GM19099 (cell line): Measurements from ENCODE around the gene KCNJ5.

Source experiments
- POLR2A ChIP-seq: IDR thresholded peaks from 3 replicates; pipeline ENCODE4 v1.6.1; 2011; ENCODE audit warnings: low read depth; ENCODE audit not compliant: insufficient read length; ENCODE audit errors: extremely low read depth

KCNJ5 gene

DNA sequence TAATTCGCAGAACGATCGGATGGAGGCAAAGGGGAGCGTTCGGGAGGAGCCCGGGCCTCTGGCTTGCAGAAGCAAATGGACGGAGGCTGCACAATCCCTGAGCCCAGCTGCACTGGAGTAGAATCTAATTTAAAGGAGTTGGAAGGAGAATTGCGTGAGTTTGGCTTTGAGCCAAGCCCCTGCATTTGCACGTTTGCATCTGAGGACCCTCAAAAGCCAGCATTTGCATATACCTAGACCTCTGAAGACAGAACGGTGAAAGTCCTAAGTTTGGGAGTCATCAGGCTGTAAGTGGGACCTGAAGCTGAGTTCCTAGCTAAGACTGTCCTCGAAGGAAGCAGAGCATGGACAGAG is 35.9 kb downstream of the KCNJ5 start:
- TF ChIP-seq POLR2A = no peak

DNA sequence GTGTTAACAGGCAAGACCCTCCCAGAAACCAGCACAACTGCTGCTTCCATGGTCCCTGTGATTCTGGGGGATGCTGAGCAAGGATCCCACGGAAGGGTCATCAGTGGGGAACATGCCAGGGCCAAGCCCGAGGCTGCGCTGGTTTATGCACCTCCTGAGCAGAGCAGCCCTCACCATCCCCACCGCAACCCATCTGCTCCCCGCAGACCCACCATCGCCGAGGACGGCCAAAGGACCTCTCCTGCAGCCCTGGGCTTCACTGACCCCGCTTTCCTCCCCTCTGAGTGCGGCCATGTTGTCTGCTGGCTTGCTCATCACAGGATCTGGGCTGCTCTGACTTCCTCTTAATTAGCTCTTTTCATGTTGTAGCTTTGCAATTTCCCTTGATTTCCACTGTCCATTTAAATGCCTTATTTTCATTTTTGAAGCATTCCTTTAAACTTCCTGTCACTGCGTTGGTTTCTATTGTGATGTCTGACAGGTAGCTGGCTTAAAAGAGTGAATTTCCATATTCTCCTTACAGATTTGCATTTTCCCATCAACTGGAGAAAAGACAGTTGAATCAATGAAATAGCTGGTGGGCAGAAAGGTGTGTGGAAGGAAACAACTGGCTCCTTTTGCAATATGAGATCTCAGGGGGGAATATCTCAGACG is 36.7 kb downstream of the KCNJ5 start:
- no peak for TF ChIP-seq POLR2A

DNA sequence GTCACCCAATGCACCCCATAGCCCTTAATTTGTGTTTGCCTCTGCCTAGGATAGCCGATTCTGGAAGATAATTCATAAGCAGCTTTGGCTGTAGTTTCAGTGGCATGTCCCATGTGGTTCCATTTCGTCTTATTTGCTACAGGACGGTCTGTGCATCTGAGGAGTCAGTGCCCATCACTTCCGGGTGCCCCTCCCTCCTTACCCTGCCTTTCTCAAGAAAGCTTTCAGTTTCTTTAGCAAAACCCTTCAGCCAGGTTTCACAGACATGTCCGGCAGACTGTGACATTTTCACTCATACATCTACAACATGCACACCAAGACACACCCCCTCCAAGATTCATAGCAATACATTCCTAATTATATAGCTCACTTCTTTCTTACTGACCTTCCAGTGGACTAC is 37.2 kb downstream of the KCNJ5 start:
- no peak for TF ChIP-seq POLR2A

DNA sequence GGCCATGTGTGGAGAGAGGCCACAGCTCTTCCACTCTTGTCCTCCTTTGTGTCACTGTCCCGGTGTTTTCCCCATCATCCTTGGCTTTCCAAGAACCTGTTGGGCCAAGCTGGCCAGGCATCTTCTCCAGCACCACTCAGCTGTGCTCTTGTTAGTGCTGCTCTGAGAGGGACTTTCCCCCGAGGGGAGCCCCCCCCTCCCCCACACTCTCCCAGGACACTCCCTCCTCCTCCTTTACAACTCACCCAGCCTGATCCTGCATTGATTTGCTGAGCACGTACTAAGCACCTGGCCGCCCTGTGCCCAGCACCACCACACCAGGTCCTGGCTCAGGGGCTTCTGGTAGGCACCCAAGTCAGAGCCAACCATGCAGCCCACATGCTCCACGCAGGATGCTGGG is 38.3 kb downstream of the KCNJ5 start:
- TF ChIP-seq POLR2A = no peak

DNA sequence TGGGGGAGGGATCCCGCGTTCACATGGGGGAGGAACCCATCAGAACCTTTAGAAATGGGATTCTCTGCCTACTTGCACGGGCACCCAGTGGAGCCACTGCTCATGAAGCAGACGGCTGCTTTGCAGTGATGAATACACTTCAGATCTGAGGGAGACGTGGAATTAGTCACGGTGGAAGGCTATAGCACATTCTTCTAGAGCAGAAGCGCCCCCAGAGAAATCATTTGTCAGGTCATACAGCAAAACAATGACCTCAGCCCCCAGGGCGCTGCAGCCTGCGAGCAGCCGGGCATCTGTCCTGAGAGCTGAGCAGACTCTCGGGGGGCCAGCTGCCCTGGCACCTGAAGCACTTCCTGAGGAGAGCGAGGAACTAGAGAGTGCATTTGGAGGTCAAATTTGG is 38.8 kb downstream of the KCNJ5 start:
- TF ChIP-seq POLR2A = no peak

DNA sequence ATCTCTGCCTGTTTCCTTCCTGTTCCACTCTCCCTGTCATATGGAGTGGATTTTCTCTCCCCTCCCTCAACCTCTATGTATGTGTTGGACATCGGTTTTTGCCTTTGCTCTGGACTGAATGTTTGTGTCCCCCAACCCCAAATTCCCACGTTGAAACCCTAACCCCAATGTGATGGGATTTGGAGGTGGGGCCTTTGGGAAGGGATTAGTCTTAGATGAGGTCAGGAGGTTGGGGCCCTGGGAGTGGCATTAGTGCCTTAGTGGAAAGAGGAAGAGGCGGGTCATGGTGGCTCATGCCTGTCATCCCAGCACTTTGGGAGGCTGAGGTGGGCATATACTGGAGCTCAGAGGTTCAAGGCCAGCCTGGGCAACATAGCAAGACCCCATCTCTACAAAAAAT is 39.9 kb downstream of the KCNJ5 start:
- TF ChIP-seq POLR2A = no peak

DNA sequence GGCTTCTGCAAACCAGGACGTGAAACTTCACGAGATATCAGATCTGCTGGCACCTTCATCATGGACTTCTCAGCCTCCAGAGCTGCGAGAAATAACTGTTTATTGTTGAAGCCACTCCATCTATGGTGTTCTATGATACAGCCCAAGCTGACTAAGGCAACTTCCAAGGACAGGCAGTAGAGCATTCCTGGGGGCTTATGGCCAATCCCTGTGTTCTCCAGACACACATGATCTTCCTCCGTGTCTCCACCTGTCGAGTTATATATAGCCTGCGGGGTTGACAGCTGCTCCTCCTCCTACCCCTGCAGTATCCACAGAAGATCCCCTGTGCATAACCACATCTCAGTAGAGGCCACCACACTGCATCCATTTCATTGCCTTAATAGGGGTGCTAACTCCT is 40.5 kb downstream of the KCNJ5 start:
- no peak for TF ChIP-seq POLR2A

DNA sequence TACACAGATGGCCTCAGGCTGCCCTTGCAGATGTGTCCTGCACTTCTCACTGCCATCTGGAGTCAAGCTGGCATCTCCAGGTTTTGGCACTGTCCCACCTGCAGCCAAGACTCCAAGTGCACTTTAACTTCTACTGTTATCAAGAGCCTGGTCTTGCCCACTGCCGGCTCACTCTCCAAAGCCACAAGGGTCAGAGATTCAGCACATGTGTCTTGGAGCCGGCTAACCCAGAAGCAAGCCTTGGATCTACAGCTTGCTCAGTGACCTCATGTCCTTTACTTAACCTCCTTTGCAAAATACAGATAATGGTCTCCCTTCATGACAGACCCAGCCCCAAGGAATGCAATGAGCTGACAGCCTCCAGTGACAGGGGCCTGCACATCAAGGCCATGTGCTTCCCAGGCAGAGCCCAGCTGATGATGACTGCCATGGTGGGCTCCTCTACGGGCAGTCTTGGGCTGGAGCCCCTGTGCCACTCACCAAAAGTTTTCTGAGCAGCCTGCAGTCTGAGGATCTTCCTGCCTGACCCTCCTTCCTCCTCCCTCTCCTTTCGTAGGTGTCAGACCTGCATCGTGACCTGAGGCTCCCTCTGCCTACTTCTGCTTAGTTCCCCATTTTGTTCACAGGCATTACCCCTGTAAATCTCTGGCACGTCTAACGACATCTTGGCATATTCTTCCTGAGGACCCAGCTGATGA is 42.5 kb downstream of the KCNJ5 start:
- no peak for TF ChIP-seq POLR2A

DNA sequence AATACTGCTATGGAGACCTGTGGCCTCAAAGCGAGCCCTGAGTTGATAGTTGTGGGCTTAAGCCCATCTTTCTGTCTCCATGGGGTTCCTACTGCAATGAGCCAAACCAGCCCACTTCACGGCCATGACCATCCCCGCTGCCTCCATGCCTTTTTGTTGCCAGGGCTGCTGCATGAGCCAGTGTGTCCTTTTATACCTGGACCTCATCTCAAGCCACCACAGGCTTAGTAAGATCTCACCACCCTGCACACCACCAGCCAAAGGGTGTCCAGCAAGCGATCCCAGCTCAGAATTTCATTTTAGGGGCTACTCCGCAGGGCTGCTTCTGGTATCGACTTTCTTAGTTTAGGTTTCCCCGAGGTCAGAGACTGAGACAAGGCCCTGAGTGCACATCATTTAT is 43.2 kb downstream of the KCNJ5 start:
- no peak for TF ChIP-seq POLR2A

DNA sequence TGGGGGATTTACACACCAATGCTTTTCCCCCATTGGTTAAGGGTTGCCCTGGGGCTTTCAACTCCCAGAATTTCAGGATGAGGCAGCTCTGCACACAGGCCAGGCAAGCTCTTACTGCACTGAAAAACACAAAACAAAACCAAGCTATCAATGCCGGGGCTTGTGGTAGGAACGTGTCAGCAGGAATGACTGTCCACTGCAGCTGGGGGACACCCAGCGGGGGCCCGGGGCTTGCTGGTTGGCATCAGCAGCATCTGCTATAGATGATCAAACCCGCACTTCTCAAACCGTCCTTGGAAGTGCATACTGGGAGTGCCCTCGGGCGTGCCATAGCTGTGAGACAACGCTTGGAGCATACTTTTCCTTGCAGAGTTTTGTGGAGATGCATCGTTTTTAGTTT is 43.8 kb downstream of the KCNJ5 start:
- TF ChIP-seq POLR2A = no peak

DNA sequence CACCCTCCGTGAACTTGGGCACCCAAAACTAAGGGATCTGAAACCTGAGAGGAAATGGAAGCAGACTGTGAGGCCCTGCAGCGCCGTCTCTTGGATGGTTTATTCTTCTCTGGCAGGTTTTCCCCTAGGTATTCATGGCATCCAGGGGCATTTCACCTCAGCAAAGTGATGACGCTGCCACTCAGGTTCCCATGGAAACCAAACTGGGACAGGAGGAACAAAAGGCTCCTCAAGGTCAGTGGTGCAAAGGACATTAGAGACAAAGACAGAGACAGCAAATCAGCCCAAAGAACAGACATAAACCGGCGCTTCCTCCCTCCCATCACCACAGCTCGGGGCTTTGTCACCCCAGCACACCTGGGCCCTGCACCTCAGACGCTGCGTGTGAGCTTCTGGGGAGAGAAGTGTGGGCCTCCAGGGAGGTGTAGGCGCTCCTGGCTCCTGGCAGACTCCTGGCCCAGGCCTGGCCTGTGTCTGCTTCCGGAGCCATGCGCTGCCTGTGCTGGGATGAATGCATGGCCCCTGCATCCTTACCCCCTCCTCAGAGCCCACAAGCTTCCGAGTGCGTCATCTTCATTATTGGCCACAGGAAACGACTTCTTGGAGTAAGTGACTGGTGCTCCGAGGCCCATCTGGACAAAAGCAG is 45.6 kb downstream of the KCNJ5 start:
- no peak for TF ChIP-seq POLR2A

DNA sequence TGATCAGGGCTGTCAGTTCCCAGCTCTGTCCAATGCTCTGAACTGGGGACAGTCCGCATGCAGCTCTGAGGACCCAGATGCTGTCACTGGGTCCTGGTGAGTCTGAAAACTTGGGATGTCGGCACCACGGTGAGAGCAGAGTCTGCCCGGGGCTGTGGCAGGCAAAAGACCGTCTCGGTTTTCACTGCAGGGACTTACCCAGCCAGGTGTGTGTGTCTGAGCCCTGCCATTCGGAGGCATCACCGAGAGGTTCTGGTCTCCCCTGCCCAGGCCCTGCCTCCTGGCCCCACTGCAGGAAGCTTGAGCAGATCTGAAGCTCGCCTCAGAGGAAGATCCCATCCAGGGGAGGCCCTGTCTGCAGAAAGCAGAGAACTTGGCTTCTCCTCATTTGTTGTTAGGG is 46.3 kb downstream of the KCNJ5 start:
- TF ChIP-seq POLR2A = no peak

DNA sequence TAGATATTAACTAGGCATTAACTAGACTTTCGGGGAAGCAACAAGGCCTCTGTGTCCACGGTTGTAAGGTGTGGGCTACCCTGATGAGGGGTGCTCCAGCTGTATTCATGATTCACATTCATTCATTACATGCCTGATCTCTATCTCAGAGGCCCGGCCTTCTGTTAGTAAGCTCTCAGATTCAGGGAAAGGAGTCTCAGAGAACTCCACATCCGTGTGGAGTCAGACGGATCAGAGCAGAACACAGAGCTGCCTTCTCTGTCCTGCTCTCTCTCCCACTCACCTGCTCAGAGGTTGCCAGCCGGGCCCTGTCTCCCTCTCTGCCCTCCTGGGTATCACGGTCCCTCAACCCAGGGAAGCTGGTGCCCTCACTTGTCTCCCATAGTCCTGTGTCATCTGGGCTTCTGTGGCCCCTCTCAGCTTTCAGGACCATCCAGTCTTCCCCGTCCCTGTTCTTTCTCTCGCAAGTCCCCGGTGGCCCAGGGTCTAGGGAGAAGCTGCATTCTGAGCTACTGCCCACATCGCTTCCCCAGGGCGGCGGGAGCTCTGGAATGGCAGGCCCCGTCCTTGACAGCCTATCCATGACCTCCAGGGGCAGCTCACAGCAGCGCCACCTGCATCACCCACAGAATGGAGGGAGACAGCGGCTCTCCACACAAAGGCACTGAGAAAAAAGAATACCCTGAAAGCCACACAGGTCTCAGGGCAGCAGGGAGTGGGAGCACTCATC is 47.2 kb downstream of the KCNJ5 start:
- no peak for TF ChIP-seq POLR2A

DNA sequence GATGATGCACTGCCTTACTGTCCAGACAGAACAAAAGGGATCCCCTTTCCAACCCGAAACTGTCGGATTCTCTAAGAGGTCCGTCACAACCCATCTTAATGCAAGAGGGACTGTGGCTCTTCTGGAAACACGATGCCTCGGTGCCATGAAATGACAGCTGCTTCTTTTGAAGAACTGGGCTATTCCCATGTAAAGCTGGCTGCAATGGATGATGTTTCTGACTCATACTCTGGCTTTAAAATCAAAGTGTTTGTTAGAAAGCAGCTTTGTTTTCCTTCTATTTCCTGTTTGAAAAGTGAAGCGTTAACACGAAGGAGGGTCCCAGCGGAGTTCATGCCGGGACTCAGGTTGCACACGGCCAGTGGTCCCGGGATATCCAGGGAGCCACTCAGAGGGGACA is 48.4 kb downstream of the KCNJ5 start:
- TF ChIP-seq POLR2A = no peak

DNA sequence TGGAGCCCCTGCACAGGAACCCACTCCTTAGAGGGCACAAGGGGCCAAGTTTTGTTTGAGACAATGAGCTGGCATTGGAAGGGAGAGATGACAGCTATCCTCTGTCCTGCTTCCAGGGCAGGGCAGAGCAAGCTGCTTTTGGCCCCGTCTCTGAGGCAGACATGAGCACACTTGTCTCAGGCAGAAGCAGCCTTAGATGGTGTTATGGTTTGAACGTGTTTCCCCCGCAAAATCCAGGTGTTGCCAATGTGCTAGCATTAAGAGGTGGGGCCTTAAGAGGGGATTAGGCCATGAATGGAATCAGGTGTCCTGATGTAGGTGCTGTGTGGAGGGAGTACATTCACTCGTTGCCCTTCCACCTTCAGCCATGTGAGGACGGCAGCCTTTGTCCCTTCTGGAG is 49.0 kb downstream of the KCNJ5 start:
- no peak for TF ChIP-seq POLR2A

DNA sequence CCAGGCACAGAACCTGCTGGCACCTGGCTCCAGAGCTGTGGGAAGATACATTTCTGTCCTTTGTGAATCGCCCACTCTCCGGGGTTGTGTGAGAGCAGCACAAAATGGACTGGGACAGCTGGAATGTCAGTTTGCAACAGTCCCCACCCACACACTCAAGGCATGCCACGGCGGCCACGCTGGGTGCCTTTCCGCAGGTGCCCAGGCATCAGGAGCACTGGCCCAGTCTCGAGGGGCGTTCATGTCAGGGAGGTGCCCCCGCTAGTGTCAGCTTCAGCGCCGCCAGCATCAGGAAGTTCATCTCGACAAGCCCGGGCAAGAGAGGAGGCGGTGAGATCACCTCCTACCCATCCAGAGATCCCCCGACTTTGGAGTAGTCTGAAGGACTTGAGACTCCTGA is 49.4 kb downstream of the KCNJ5 start:
- TF ChIP-seq POLR2A = no peak
